ENCODE results near the gene ROR2. TPM values are rescaled to one million over a fixed set of nuclear protein-coding genes. Genes with fewer than 3 reads are reported as not detected.
A peak's percentile ranks its signal among the peaks of the same experiment; 100 is the strongest.

ROR2 gene
- total and polyA plus RNA-seq, 2 donors = 28.2 to 33.7 TPM

- no peak for DNase-seq (ENCODE audit: extremely low spot score)
- H3K36me3 ChIP-seq (ENCODE audit: insufficient read depth) = no peaks in the 10 kb centered on the region
- H3K27ac ChIP-seq (ENCODE audit: low read depth) = no peak overlapping the region
- 74% methylated on average over 6 of the region's 6 CpGs for WGBS
- H3K4me3 ChIP-seq (ENCODE audit: low read depth, low read length) = no peak overlapping the region
- peaks cover 2% of the 10 kb centered on the region for H3K4me1 ChIP-seq (ENCODE audit: insufficient read depth)
These were observed 5.3 kb downstream of the ROR2 start for GRCh38 chr9:91944711-91945110.

GRCh38 chr9:91943478-91944470 lies 6.3 kb downstream of the ROR2 start:
- H3K4me1 ChIP-seq (ENCODE audit: insufficient read depth) = peaks cover 2% of the 10 kb centered on the region
- DNase-seq (ENCODE audit: extremely low spot score) = no peak
- H3K27ac ChIP-seq (ENCODE audit: low read depth) = no peak overlapping the region
- no peak overlapping the region for H3K4me3 ChIP-seq (ENCODE audit: low read depth, low read length)
- H3K36me3 ChIP-seq (ENCODE audit: insufficient read depth) = no peaks in the 10 kb centered on the region
- 94% methylated on average over 8 of the region's 8 CpGs for WGBS

- H3K4me1 ChIP-seq (ENCODE audit: insufficient read depth) = peaks cover 2% of the 10 kb centered on the region
- no peak overlapping the region for H3K27ac ChIP-seq (ENCODE audit: low read depth)
- no peak overlapping the region for H3K4me3 ChIP-seq (ENCODE audit: low read depth, low read length)
- H3K36me3 ChIP-seq (ENCODE audit: insufficient read depth) = no peaks in the 10 kb centered on the region
- DNase-seq (ENCODE audit: extremely low spot score) = no peak
- WGBS = 86% methylated on average over 5 of the region's 5 CpGs
These were observed 7.8 kb downstream of the ROR2 start for GRCh38 chr9:91942201-91942600.

GRCh38 chr9:91939978-91940377 lies 10.1 kb downstream of the ROR2 start:
- no peak for DNase-seq (ENCODE audit: extremely low spot score)
- no peak overlapping the region for H3K27ac ChIP-seq (ENCODE audit: low read depth)
- H3K4me1 ChIP-seq (ENCODE audit: insufficient read depth) = no peaks in the 10 kb centered on the region
- no peak overlapping the region for H3K4me3 ChIP-seq (ENCODE audit: low read depth, low read length)
- WGBS = 81% methylated on average over 7 of the region's 7 CpGs
- no peaks in the 10 kb centered on the region for H3K36me3 ChIP-seq (ENCODE audit: insufficient read depth)

- no peaks in the 10 kb centered on the region for H3K4me1 ChIP-seq (ENCODE audit: insufficient read depth)
- no peak overlapping the region for H3K4me3 ChIP-seq (ENCODE audit: low read depth, low read length)
- H3K36me3 ChIP-seq (ENCODE audit: insufficient read depth) = no peaks in the 10 kb centered on the region
- no peak for DNase-seq (ENCODE audit: extremely low spot score)
- WGBS = 81% methylated on average over 5 of the region's 5 CpGs
- no peak overlapping the region for H3K27ac ChIP-seq (ENCODE audit: low read depth)
These were observed 12.3 kb downstream of the ROR2 start for GRCh38 chr9:91937727-91938126.

- H3K4me3 ChIP-seq (ENCODE audit: low read depth, low read length) = no peak overlapping the region
- no peak overlapping the region for H3K27ac ChIP-seq (ENCODE audit: low read depth)
These were observed 13.0 kb downstream of the ROR2 start for GRCh38 chr9:91937056-91937455.

GRCh38 chr9:91935805-91936514 lies 14.1 kb downstream of the ROR2 start:
- Histone ChIP-seq H3K4me1 (ENCODE audit: insufficient read depth) (no peaks in the 10 kb centered on the region), H3K36me3 (ENCODE audit: insufficient read depth) (no peaks in the 10 kb centered on the region), H3K4me3 (ENCODE audit: low read depth, low read length) (no peak overlapping the region), H3K27ac (ENCODE audit: low read depth) (no peak overlapping the region)
- DNase-seq (ENCODE audit: extremely low spot score) = no peak
- 81% methylated on average over 13 of the region's 13 CpGs for WGBS

More at GRCh38 chr9:91937056-91937455, 13.0 kb downstream of the ROR2 start:
- no peaks in the 10 kb centered on the region for H3K4me1 ChIP-seq (ENCODE audit: insufficient read depth)
- no peaks in the 10 kb centered on the region for H3K36me3 ChIP-seq (ENCODE audit: insufficient read depth)
- WGBS = 56% methylated on average over 9 of the region's 9 CpGs
- DNase-seq (ENCODE audit: extremely low spot score) = no peak

GRCh38 chr9:91935066-91935749 lies 14.8 kb downstream of the ROR2 start:
- no peak for DNase-seq (ENCODE audit: extremely low spot score)
- H3K27ac ChIP-seq (ENCODE audit: low read depth) = no peak overlapping the region
- no peaks in the 10 kb centered on the region for H3K4me1 ChIP-seq (ENCODE audit: insufficient read depth)
- no peak overlapping the region for H3K4me3 ChIP-seq (ENCODE audit: low read depth, low read length)
- H3K36me3 ChIP-seq (ENCODE audit: insufficient read depth) = no peaks in the 10 kb centered on the region
- WGBS = 68% methylated on average over 13 of the region's 13 CpGs

GRCh38 chr9:91934654-91935053 lies 15.4 kb downstream of the ROR2 start:
- H3K27ac ChIP-seq (ENCODE audit: low read depth) = no peak overlapping the region
- H3K36me3 ChIP-seq (ENCODE audit: insufficient read depth) = no peaks in the 10 kb centered on the region
- H3K4me3 ChIP-seq (ENCODE audit: low read depth, low read length) = no peak overlapping the region
- WGBS = 52% methylated on average over 3 of the region's 3 CpGs
- no peak for DNase-seq (ENCODE audit: extremely low spot score)
- no peaks in the 10 kb centered on the region for H3K4me1 ChIP-seq (ENCODE audit: insufficient read depth)

- Histone ChIP-seq H3K4me1 (ENCODE audit: insufficient read depth) (no peaks in the 10 kb centered on the region), H3K36me3 (ENCODE audit: insufficient read depth) (no peaks in the 10 kb centered on the region), H3K27ac (ENCODE audit: low read depth) (no peak overlapping the region), H3K4me3 (ENCODE audit: low read depth, low read length) (peak overlapping the region; percentile 7)
- WGBS = 67% methylated on average over 8 of the region's 8 CpGs
- no peak for DNase-seq (ENCODE audit: extremely low spot score)
These were observed 16.3 kb downstream of the ROR2 start for GRCh38 chr9:91933556-91934352.

GRCh38 chr9:91930475-91930874 lies 19.6 kb downstream of the ROR2 start:
- Histone ChIP-seq H3K4me3 (ENCODE audit: low read depth, low read length) (no peak overlapping the region), H3K36me3 (ENCODE audit: insufficient read depth) (no peaks in the 10 kb centered on the region), H3K27ac (ENCODE audit: low read depth) (no peak overlapping the region), H3K4me1 (ENCODE audit: insufficient read depth) (no peaks in the 10 kb centered on the region)
- 90% methylated on average over 3 of the region's 3 CpGs for WGBS
- no peak for DNase-seq (ENCODE audit: extremely low spot score)

GRCh38 chr9:91929331-91929730 lies 20.7 kb downstream of the ROR2 start:
- Histone ChIP-seq H3K4me3 (ENCODE audit: low read depth, low read length) (no peak overlapping the region), H3K36me3 (ENCODE audit: insufficient read depth) (no peaks in the 10 kb centered on the region), H3K27ac (ENCODE audit: low read depth) (no peak overlapping the region), H3K4me1 (ENCODE audit: insufficient read depth) (no peaks in the 10 kb centered on the region)
- DNase-seq (ENCODE audit: extremely low spot score) = no peak
- 97% methylated on average over 7 of the region's 7 CpGs for WGBS

Measured in urinary bladder (tissue), 4 donors.